ENCODE data around the gene USP2.

The USP2 gene

DNA sequence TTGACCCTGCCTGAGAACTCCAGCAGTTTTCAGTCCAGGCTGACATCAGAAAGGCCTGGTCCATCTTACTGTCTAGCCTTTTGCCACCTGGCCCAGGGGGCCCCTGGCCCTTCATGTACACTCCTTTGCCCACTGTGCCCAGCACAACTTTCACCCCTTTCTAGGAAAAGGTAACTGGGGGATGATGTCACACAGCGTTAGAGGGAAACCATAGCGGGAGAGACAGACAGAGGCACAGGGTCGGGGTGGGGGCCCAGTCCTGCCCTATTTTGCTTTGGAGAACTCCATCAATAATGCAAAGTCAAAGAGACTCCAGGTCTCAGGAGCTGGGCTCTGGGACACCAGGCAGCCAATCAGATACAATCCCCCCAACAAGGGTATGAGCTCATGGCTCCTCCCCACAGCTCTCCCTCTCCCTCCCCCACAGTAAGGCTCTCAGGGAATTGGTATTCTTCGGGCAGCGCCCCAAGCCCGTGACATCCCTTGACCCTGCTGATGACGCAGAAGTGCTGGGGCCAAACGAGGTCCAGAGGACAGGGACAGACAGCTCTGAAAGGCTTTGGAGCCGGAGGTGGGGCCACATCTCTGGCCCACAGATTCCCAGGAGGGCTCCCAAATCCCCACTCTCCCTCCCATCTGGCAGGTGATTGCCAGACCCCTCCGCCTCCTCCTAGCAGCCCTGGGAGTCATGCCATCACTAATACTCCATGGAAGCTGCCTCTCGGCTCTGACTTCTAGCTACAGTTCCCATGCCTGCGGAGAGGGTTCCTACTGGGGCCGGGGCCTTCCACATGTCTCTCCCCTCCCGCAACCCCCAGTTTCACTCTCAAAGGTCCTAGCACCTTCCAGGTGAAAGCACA lies 5.9 kb downstream of the USP2 start:
- DNase-seq: no peak

DNA sequence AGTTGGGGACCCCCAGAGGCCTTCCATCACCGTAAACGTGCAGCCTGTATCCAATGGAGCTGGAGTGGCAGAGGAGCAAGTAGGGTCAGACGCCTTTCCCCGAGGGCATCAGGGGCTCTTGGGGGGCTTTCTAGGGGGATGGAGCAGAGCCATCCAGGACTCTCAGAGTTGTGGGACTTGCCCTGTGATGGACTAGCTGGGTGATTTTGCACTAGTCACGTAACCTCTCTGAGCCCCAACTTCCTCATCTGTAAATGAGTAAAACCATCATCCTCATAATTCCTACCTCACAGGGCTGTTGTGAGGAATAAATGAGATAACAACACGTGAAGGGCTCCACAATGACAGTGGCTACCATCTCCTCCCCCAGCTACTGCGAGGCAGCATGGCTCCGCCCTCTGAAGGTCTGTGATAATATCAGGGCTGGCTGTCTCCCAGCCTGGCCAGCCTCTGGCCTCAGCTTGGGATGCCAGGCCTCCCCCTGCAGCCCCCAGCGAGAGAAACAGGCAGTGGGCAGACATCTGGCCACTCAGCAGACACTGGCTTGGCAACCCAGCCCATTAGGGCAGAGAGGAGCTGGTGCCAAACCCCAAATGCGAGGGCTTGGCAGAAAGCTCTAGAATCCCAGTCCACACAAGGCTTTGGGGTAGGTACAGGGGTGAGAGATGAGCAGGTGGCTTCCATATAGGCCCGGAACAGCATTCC lies 6.7 kb downstream of the USP2 start:
- no peak for DNase-seq

DNA sequence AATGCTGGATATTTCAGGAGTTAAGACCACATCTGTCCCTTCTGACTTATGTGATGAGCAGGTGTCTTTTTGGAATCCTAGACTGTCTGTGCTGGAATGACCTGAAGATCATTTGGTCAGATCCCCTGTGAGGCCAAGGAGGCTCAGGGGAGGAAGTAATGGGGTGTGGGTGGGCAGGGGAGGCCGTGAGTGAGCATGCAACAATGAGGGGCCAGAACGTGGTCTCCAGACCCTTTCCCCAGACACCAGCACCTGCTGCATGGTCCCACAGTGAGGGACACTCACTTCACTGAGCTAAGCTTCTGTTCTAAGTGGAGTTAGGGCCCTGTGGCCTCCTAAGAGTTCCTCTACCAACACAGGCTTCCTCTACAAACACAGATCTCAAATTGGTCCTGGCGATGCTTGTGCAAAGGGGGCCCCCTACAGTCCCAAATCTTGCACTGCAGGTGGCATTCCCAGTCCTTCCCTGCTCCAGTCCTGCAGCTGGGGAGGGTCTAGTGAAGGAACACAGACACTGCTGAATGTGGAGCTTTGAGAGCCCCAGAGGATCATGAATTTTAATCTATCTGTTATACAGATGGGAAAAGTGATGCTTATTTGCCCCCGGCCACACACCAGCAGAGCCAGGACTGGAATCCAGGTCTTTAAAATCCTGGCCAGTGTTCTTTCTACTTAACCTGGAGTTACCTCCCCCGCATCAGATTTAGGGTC lies 7.4 kb downstream of the USP2 start:
- peak; percentile 55 for DNase-seq

DNA sequence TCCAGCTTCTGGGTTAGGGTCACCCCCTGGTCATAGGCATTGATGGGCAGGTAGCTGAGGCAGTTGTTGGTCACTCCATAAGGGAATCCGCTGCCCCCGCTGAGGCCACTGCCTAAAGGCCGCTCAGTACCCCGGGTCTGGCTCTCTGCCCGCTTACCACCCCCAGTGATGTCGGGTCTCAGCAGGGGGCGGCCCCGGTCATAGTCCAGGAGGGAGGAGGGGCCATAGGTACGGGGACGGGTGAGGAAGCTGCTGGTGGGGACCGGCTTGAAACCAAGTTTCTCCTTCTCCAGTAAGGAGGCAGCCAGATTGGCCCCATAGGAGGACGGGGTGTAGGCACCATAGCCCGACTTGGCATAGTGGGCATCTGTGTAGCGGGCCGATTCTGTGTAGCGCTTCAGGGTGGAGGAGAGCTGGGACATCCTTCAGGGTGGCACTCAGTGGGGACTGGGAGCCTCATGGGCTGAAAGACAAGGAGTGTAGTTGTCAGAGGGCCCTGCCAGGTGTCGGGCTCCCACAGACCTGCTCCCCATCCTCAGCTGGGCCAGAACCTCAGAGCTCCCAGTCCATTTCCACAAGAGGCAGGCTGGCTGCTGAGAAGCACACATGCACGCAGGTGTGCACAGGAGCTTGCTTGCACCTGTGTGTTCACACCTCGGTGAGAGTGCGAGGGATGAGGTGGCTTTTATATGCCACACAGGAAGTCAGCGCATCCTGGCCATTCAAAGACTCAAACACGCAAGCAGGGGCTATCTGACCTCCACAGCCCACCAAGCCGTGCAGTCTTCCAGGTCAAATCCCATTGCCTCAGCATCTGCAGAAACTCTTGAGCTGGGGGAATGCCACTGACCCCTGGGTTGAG lies 8.2 kb downstream of the USP2 start:
- no peak for DNase-seq

DNA sequence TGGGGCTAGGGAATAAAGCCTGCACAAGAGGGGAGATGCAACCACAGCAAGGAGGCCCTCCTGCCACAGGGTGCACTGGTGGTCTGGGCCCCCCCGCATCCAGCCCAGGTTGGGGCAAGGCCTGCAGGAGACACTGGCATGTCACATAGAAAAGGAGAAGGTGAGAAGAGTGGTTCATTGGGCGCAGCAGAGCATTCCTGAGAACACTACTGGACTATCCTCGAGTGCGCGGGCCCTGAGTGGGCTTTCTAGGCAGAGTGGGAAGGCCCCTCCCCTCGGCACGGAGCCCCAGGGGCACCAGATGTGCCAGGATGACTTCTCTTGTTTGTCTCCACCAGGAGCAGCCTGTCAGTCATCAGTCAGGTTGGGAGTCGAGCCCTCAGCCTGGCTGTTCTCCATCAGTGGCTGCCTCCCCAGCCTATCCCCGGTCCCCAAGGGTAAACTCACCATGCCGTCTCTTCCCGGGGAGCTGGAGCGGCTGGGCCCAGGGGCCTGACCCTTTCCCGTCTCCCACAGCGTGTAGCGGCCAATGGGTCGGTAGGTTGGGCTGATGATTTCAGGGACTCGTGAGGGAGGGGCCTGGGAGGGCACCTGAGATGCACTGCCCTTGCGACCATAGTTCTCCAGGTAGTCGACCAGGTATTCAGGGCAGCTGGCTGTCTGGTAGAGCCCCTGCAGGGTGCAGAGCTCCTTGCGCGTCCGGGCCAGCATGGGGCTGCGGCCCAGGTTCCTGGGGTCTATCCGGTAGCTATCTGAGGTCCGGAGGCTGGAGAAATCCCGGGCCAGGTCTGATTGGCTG lies 9.0 kb downstream of the USP2 start:
- no peak for DNase-seq

DNA sequence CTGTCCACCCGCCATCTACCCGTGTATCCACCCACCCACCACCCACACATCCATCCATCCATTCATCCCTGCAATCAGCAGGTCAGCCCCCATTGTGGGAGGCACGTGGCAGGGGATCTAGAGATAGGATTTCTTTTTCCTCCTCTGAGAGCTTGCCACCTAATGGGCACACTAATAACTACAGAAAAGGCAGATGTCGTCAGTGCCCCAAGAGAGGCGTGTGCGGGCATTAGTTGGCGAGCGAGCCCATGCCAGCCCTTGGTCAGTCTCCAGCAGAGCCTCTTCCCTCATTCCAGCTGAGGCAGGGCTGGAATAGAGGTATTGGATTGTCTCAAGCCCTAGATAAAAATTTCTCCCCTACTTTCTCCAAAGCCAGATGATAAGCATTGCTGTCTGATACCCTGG lies 9.7 kb downstream of the USP2 start:
- DNase-seq: no peak

DNA sequence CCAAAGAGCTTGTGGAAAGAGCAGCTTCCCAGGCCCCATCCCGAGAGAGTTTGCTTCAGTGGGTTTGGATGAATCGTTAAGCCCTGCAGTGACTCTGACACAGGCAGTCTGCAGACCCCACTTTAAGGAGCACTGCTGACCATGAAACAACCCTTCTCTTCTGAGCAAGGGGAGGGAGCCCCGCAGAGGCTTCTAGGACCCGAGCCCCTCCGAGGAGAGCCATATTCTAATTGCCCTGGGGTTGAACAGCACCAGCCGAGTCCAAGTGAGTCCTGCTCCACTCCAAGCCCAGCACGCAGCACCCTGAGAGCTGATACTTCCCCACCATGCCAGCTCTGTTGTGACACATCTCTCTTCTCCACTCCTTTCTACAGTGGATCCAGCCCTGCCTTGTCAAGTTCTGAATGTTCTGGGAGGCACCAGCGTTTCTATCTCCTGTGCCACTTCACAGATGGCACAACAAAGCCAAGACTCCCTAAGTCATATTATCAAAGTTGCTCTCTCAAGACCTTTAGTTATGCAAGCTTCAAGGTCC lies 10.4 kb downstream of the USP2 start:
- no peak for DNase-seq

DNA sequence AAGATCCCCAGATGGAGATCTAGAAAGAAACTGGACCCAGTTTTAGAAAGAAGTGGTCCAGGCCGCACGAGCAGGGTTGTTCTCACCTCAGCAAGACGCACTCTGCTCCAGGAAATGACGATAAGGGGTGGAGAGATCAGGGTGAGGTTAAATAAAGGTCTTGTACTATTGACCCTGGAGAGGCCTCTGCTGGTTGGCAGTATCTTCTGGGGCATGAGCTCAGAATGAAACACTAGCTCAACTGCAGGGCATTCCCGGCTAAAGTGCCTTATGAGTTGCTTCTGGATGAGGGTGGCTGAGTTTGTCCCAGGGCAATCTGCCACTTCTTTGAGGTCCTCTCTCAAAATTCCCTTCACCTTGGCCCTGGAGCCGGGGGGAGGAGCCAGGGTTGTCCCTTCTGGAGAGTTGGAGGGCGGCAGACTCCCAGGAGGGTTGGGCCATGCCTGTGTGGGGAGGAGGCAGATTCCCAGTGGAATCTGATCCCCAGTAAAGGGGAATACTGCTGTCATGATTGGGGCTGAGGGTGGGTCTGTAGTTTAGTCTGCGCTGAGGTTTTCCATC lies 10.9 kb downstream of the USP2 start:
- DNase-seq: no peak

DNA sequence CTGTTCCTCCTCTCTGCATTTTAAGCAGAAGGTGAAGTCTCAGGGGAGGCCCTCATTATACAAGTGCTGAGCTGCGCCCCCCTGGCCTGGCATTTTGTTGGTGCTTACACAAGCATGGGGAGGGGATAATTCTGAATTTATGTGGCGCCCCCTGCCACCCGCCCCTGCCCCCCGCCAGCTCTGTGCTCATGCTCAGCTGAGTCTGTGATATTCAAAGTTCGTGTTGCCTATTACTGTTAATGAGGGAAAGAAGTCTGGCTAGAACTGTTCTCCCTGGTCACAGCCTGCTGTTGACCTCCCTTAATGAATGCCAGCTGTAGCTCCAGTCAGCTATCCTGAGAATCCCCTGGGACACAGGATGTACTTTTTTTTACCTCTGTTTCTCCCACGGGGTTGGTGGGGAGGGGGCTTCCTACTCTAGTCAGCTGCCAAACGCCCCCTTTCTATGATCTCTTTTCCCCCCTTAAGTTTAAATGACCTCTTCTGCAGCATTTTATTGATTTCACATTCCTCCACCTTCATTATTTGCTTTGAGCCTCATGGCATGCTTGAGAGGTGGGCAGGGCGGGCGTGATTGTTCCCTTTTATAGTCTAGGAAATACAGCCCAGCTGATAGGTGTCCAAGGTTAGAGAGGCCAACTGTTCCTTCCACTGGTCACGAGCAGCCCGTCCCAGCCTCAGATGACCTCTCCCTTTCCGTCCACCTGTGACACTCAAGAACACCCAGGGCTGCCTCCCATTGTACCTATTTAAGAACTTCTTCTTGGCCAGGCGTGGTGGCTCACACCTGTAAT lies 12.2 kb downstream of the USP2 start:
- DNase-seq: no peak

DNA sequence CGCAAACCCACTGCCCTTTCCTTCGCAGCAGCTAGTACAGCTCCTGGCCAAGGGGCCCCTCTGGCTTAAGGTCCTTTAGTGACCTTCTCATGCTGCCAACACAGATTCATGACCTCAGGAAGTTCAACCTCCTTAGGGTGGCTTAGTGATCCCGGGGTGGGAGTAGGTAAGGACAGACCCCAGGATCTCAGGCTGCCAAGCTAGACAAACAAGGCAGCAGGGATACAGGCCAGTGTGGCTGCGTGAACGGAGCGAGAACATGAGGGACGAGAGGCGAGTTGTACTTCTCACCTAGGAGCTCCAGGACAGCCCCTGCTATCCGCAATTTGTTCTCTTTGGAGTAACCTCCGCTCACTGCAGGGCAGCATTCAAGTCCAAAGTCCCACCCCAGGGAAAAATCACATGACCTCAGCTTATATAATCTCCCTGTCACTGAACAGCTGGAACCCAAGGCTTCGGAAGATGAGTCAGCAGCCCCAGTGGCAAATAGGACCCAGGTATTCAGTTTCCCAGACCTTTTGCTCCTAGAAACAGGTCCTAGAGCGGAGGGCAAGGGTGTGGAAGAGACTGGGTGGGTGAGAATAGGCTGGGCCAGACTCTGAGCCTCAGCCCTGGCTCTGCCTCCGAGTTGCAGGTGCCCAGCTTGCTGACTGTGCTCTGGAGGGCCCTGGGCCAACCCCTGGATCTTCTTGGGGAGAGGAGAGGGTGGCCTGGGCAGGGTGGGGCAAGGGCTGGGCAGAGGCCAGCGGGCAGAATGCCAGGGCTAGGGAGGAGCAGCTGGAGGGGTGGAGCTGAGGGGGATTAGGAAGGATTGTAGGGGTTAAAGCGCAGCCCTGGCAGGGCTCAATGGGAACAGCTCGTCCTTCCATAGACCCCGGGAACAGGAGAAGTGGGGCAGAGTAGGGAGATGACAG lies 13.1 kb downstream of the USP2 start:
- no peak for DNase-seq

DNA sequence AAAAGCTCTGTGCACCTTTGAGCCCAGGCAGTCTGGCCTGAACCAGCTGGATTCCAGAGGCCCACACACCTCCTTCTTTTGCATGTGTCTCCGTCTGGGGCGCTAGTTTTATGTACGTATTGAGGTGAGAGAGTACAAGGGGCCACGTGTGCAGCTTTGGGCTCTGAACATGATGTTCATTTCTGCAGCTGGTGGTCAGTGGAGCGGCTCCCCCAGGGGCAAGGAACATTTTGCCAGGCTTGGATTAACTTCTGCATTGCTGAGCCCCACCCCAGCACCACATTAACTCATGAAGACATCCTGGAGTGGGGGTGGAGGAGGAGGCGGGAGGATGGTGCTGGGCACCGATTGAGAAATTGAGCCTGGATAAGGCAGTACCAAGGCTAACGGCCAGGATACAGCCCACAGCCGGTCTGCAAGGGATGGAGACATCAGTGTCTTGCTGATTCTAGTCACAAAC lies 13.8 kb downstream of the USP2 start:
- DNase-seq: no peak

DNA sequence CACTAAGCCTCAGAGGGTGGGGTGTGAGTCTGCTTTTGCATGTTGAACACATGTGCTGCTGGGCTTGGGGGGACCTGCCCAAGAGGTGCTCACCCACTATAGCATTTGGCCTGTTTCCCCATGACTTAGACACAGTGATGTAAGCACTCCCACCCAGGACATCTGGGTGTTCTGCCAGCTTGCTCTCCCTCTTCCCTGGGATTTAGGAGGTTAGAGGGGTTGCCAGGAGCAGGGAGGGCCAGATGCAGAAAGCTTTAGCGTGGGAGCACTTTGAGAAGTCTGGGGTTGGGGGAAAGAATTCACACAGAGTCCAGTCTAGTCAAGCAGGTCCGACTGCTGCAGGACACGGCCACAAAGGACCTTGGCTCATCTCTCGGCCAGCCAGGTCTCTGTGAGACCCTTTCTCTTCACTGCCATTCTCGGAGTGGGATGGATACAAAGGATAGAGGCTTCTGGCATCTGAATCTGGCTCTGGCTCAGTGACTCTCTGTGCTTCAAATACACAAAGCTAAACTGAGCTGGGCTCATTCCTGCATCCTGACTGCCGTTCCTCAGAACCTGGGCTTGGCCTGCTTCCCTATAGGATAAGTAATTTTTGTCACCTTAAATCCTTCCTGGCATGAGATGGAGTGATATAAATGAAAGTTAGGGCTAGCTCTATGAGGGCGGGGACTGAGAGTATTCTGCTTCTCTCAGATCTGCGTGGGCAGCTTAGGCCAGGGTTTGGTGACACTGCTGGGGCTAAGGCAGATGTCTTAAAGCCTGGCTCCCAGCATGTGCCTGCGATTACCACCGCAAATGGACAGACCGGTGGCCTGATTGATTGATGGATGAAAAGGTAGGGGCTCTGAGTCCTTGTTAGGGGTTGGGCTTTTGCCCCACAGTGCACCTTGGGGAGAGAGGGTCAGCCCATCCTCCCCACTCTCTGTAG lies 14.5 kb downstream of the USP2 start:
- DNase-seq: no peak

DNA sequence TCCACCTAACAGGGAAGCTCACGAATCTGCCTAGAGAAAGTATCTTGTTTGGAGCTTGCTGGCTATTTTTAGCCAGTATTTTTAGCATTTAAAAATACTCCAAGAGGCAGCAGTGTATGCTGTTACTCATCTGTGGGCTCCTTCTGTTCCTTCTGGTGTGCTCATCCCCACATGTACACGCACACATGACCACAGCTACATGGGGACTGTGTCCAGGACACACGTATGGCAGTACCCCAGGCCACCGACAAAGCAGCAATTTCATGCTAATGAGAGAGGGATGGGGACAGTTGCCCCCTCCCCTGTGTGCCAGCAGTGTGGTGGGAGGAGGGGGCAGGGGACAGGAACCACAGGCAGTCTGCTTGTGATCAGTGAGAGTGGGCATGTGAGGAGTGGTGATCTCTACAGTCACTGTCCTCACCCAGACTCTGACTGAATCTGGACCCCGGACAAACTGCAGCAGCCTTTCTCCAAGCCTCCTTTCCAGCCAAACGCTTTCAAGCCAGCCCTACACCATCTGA lies 16.4 kb downstream of the USP2 start:
- no peak for DNase-seq

DNA sequence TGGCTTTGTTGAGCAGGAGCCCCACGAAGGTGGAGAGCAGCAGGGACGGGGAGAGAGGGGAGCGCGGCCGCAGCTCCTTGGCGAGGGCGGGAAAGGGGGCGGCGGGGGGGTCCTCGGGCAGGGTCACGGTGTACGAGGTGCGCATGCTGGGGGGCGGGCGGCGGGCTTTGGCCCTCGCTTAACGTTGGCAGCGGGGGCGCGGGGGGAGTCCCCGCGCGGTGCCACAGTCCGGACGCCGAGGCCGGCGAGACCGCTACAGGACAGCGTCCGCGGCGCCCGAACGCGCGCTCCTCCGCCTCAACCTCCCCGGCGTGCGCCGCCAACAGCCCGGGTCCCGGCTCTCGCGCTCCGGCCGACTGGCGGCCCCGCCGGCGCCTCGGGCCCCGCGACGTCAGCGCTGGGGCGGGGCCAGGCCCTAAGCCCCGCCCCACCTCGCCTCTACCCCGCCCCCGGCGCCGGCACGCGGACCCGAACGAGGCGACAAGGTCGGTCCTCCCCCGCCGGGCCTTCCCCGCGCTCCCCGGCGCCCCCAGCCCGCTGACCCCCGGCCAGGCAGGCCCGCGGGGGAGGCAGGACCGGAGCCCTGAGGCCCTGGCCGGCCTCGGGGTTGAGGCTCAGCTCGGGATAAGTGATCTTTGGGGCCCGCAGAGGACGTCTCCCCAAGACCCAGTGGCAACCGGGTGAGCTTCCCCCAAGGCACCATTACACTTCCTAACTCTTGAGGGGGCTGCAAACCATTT lies 17.5 kb downstream of the USP2 start:
- peak; percentile 64 for DNase-seq

DNA sequence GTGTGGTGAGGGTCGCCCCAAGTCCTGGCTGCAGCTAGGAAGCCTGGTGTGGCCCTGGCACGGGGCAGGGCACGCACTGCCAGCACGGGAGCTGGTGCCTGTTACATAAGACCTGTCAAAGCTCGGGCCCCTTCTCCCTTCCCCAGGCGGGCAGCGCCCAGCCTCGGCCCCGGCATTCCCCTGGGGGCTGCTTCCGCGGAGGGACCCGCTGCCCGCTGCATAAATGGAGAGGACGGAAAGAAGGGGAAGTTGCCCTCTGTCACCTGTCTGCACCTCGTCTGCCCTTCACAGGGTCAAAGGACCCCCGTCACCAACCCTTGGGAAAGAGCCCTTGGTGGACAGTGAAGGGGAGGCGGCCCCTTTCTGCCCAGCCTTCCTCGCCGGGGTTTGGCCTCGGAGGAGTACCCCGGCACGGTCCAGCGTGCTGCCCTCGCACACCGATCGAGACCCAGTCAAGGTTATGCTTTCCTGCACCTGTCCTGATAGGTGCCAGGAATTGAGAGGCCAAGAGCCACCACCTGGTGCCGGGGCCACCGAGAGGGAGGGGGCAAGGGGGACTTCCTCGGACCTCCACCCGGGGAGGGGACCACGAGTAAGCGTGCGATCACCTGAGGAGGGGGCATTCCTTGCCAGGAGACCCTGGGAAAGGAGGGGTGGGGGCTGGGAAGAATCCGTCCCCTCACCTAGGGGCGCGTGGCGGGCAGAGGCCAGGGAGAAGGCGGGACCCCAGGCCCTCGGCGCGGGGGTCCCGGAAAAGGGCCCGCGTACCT lies 18.2 kb downstream of the USP2 start:
- no peak for DNase-seq

DNA sequence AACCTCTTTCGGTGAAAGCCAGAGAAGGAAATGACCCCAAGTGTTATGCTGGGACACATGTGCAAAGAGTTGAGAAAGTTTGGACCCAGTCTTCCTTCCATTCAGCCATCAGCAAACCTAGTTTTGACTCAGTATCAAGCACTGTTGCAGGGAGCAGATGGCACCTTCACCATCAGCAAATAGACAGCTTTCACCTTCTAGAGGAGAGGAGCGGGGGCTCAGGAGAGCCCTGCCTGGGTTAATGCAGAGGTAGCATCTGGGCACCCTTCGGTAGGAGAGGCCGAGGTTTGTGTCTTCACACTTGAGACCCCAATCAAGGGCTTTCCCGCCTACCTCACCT lies 18.8 kb downstream of the USP2 start:
- no peak for DNase-seq
